Keratinocyte (primary cell): ENCODE data around the gene PSMB11. TPM values are rescaled to one million over a fixed set of nuclear protein-coding genes. Genes with fewer than 3 reads are reported as not detected.

Experiments used
- DNase-seq: peaks from one replicate; pipeline ENCODE4 v3.0.0-alpha.2; 2011; ENCODE audit warnings: low read depth, missing footprints, low spot score
- FAIRE-seq: peaks from 2 replicates; lab custom pipeline; 2011; peaks lifted over from hg19 to GRCh38; lab: Jason Lieb, UNC
- H2AFZ ChIP-seq: 2 replicates; pipeline ENCODE4 v1.6.0; 2012; ENCODE audit warnings: low read length, control low read depth, inconsistent platforms; ENCODE audit not compliant: control insufficient read depth
- H3K27ac ChIP-seq: 2 replicates; pipeline ENCODE4 v1.5.1; 2011; ENCODE audit warnings: low read length; ENCODE audit not compliant: control insufficient read depth, insufficient read depth
- H3K27me3 ChIP-seq: 3 replicates; pipeline ENCODE4 v1.6.0; 2011; ENCODE audit warnings: low read length; ENCODE audit not compliant: control insufficient read depth, insufficient read depth; ENCODE audit errors: extremely low read depth
- H3K36me3 ChIP-seq, 2 experiments: 2 replicates in 1 of 2; 3 replicates in 1 of 2; pipeline ENCODE4 v1.5.1; 2011; ENCODE audit warnings: low read length in 2 of 2, mild to moderate bottlenecking in 1 of 2; ENCODE audit not compliant: control insufficient read depth in 2 of 2, insufficient read depth in 2 of 2; ENCODE audit errors: extremely low read depth in 1 of 2
- H3K4me1 ChIP-seq: 3 replicates; pipeline ENCODE4 v1.5.1; 2011; ENCODE audit warnings: low read length; ENCODE audit not compliant: control insufficient read depth, insufficient read depth; ENCODE audit errors: extremely low read depth
- H3K4me2 ChIP-seq: 3 replicates; pipeline ENCODE4 v1.6.0; 2011; ENCODE audit warnings: low read depth, low read length; ENCODE audit not compliant: control insufficient read depth, insufficient read depth; ENCODE audit errors: extremely low read depth
- H3K4me3 ChIP-seq, 3 experiments: fragments of 200-600 bp in 1 of 3; sonication (generic) in 1 of 3; 2 replicates in 2 of 3; 3 replicates in 1 of 3; pipeline ENCODE4 v1.5.1; 2011 to 2016; ENCODE audit warnings: low read length in 3 of 3, mild to moderate bottlenecking in 3 of 3, control low read depth in 2 of 3, inconsistent platforms in 1 of 3, low read depth in 1 of 3, mixed read lengths in 1 of 3, mixed run types in 1 of 3, moderate library complexity in 1 of 3; ENCODE audit not compliant: control insufficient read depth in 2 of 3, insufficient read depth in 2 of 3; ENCODE audit errors: extremely low read depth in 1 of 3
- H3K79me2 ChIP-seq: 2 replicates; pipeline ENCODE4 v1.6.0; 2012; ENCODE audit warnings: low read length; ENCODE audit not compliant: control insufficient read depth, insufficient read depth
- H3K9ac ChIP-seq: 3 replicates; pipeline ENCODE4 v1.6.0; 2011; ENCODE audit warnings: low read length; ENCODE audit not compliant: control insufficient read depth, insufficient read depth; ENCODE audit errors: extremely low read depth
- H3K9me1 ChIP-seq: 3 replicates; pipeline ENCODE4 v1.6.0; 2011; ENCODE audit warnings: low read length; ENCODE audit not compliant: control insufficient read depth, insufficient read depth; ENCODE audit errors: extremely low read depth
- H3K9me3 ChIP-seq: 2 replicates; pipeline ENCODE4 v1.5.1; 2012; ENCODE audit warnings: low read depth, low read length; ENCODE audit not compliant: control insufficient read depth
- H4K20me1 ChIP-seq: 3 replicates; pipeline ENCODE4 v1.6.0; 2011; ENCODE audit warnings: low read length; ENCODE audit not compliant: control insufficient read depth, insufficient read depth; ENCODE audit errors: extremely low read depth
- EZH2 ChIP-seq: IDR thresholded peaks from one replicate; pipeline ENCODE4 v1.6.1; 2012; ENCODE audit warnings: inconsistent platforms, mild to moderate bottlenecking, low read length, moderate library complexity
- dilution Hi-C: fragments of 300-500 bp; cut with MboI; formaldehyde crosslinking; loops from one replicate; pipeline ENCODE4 v1.7.0; 2020; ENCODE audit warnings: low sequenced_read_pairs; ENCODE audit not compliant: extremely low pct_ligation_motif_present
- polyA plus RNA-seq, 5 experiments: library from polyadenylated mRNA; depleted of rRNA in 3 of 5; stranded (reverse) in 3 of 5; stranded (forward) in 1 of 5; unstranded in 1 of 5; fragments of >200 nt; gene quantifications; 1 replicate in 1 of 5; 2 replicates in 3 of 5; 3 replicates in 1 of 5; pipeline versions ENCODE4 v1.2.1 to v1.2.3, GENCODE V29; 2011 to 2012; ENCODE audit warnings: missing spikeins in 2 of 5, low read depth in 1 of 5, low replicate concordance in 1 of 5
- TF ChIP-seq, protein P1 (sequence below), 3 experiments: IDR thresholded peaks in 1 of 3; conservative IDR thresholded peaks in 1 of 3; optimal IDR thresholded peaks in 1 of 3; 2 replicates in 2 of 3; 3 replicates in 1 of 3; pipeline versions ENCODE3 to v1.5.1; 2011; ENCODE audit warnings: low read length in 3 of 3, mild to moderate bottlenecking in 3 of 3, moderate library complexity in 2 of 3, control low read depth in 1 of 3, inconsistent platforms in 1 of 3; ENCODE audit not compliant: insufficient read depth in 2 of 3; ENCODE audit errors: extremely low read depth in 1 of 3

Gene PSMB11
- polyA plus RNA-seq, 1 donor (not counting 4 experiments of a cell fraction or from before 2014, with no cell fraction given) = not detected

DNA sequence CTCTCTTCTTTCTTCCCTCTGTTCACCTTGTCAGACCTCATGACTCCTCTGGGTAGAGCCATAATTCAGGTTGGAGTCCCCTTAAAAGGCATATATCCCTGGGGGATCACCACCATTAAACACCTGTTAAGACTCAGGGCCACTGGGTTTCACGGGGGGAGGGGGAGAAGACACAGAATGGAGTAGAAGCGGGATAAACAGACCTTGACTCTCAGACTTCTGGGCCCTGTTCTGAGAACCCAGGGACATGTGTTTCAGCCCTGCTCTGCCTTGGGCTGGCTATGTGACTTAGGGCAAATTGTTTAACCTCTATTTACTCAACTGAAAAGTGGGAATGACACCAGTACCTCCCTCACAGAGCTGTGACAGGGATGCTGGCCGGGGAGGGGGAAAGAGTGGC, 10.7 kb downstream of the PSMB11 start:
- dilution Hi-C loops = no loop called here
- Histone ChIP-seq H2AFZ (peak overlapping the region; percentile 22), H3K9me3 (no peaks in the 10 kb centered on the region), H3K27me3 (no peaks in the 10 kb centered on the region), H3K4me1 (peaks cover 21% of the 10 kb centered on the region), H3K27ac (no peak overlapping the region), H3K9ac (no peak overlapping the region), H3K4me2 (no peak overlapping the region), H3K79me2 (no peaks in the 10 kb centered on the region), H3K36me3 (no peaks in the 10 kb centered on the region), H3K4me3 (no peak overlapping the region), H4K20me1 (no peaks in the 10 kb centered on the region), H3K9me1 (no peaks in the 10 kb centered on the region)
- no peak for TF ChIP-seq EZH2
- TF ChIP-seq, protein P1, sequence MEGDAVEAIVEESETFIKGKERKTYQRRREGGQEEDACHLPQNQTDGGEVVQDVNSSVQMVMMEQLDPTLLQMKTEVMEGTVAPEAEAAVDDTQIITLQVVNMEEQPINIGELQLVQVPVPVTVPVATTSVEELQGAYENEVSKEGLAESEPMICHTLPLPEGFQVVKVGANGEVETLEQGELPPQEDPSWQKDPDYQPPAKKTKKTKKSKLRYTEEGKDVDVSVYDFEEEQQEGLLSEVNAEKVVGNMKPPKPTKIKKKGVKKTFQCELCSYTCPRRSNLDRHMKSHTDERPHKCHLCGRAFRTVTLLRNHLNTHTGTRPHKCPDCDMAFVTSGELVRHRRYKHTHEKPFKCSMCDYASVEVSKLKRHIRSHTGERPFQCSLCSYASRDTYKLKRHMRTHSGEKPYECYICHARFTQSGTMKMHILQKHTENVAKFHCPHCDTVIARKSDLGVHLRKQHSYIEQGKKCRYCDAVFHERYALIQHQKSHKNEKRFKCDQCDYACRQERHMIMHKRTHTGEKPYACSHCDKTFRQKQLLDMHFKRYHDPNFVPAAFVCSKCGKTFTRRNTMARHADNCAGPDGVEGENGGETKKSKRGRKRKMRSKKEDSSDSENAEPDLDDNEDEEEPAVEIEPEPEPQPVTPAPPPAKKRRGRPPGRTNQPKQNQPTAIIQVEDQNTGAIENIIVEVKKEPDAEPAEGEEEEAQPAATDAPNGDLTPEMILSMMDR (optimal IDR thresholded peaks at IDR 0.05 in 1 of 3, IDR thresholded peaks at IDR 0.05 in 1 of 3, conservative IDR thresholded peaks at IDR 0.05 in 1 of 3; ENCODE audit: extremely low read depth in 1 of 3, insufficient read depth in 2 of 3, low read length in 3 of 3) = no peak
- FAIRE-seq (no peak), DNase-seq (no peak)

DNA sequence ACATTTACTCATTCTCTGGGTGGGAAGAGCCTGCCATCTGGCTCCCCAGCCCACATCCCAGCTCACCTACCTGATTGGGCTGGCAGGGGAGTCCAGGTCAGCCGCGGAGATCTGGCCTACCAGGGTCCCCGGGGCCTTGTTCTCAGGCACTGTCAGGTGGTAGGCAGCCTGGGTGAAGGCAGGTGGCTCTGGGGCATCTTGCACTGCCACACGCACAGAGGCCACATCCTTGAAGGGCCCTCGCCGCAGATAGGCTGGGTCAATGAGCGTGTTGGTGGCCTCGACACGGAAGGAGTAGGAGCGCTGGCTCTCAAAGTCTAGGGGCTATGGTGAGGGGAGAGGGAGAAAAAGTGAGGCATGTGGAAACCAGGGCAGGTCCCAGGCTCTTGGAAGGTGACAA, 11.4 kb downstream of the PSMB11 start:
- no peaks in the 10 kb centered on the region for H3K36me3 ChIP-seq
- H3K9me3 ChIP-seq = no peaks in the 10 kb centered on the region
- DNase-seq (no peak), FAIRE-seq (no peak)
- H2AFZ ChIP-seq = no peak overlapping the region
- H3K27me3 ChIP-seq = no peaks in the 10 kb centered on the region
- H3K9me1 ChIP-seq = no peaks in the 10 kb centered on the region
- no peaks in the 10 kb centered on the region for H4K20me1 ChIP-seq
- H3K4me2 ChIP-seq = no peak overlapping the region
- H3K27ac ChIP-seq = no peak overlapping the region
- TF ChIP-seq, protein P1 (optimal IDR thresholded peaks at IDR 0.05 in 1 of 3, IDR thresholded peaks at IDR 0.05 in 1 of 3, conservative IDR thresholded peaks at IDR 0.05 in 1 of 3; ENCODE audit: extremely low read depth in 1 of 3, insufficient read depth in 2 of 3, low read length in 3 of 3) = no peak
- no peak for TF ChIP-seq EZH2
- peaks cover 25% of the 10 kb centered on the region for H3K4me1 ChIP-seq
- H3K79me2 ChIP-seq = no peaks in the 10 kb centered on the region
- no peak overlapping the region for H3K4me3 ChIP-seq
- H3K9ac ChIP-seq = no peak overlapping the region
- dilution Hi-C loops = no loop called here
